Bladder microvascular endothelial cell (primary cell): ENCODE data around the gene NANOS1. TPM values are rescaled to one million over a fixed set of nuclear protein-coding genes. Genes with fewer than 3 reads are reported as not detected.

ENCODE experiments used
- total RNA-seq: library from RNA; depleted of rRNA; stranded (reverse); fragments of >200 nt; gene quantifications from 2 replicates; pipeline ENCODE4 v1.2.3, GENCODE V29; 2014

The NANOS1 gene
- total RNA-seq, result 0.16 and 0.25 TPM in 2 replicates

GRCh38 chr10:119029613-119030420 is at the start of gene NANOS1:
Gene NANOS1, plus strand, starts transcription at chr10:119029714. Its CDS starts 88 bp downstream, at chr10:119029802.

GRCh38 chr10:119080521-119081259 is 51.2 kb downstream of the NANOS1 start, which contains the start of gene EIF3A:
Gene EIF3A, minus strand, starts transcription at chr10:119080817. Its CDS starts 141 bp downstream, at chr10:119080676.

Other genes starting within 250 kb of the NANOS1 start
- 59.1 and 136 TPM in 2 replicates for gene EIF3A, start 51.1 kb downstream of the NANOS1 start, total RNA-seq
- gene DENND10, start 74.4 kb downstream of the NANOS1 start, total RNA-seq, result 44.0 and 65.1 TPM in 2 replicates
- 9.4 and 10.2 TPM in 2 replicates for gene SFXN4, start 136.0 kb downstream of the NANOS1 start, total RNA-seq
- gene PRDX3, start 149.1 kb downstream of the NANOS1 start, total RNA-seq, result 130 and 153 TPM in 2 replicates
- 37.6 and 41.5 TPM in 2 replicates for gene GRK5, start 177.9 kb downstream of the NANOS1 start, total RNA-seq